ENCODE data around the gene PANK4.
"Not testable (repeated sequence)": the region's sequence is repeated elsewhere in the genome, so short reads cannot be mapped to it uniquely, and the experiment has no call there.

PANK4 gene

DNA sequence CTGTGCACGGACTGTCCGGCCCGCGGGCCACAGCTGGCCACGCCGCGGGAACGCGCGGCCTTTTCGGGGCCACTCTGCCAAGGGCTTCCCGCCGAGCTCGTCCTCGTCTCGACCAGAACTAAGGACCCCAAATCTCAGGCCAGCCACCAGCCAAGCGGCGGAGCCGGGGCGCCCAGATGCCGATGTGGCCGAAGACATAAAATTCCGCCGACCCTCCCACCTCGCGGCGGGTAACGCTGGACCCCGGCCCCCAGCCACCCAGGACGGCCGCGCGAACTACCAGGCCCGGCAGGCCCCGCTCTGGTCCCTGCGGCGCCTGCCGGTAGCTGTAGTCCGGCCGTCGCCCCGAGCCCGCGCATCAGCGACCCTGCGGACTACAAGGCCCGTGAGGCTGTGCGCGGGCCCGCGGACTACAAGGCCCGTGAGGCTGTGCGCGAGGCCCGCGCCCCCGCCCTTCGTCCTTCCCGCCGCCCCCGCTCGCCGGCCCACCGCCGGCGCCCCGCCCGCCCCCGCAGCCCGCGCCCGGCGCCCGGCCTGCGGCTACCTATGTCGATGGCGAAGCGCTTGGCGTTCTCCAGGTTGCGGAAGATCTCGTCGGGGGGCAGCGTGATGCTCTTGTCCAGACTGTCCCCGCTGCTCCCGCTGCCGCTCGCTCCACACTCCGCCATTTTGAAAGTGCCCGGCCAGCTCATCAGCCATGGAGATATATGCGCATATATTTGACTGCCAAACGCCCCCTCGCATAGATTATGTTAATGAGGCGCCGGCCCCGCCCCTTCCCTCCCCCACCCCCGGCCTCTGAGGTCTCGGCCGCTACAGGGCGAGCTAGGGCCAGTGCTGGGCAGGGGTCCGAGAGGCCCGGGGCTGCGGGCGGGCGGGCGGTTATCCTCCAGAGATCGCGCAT is at the start of gene PANK4:
Gene PANK4 (minus strand): TSS at position 677 of the 904 bp plus-strand sequence. CDS start 9 bp downstream, at position 668.
- H3K27me3 Mint-ChIP-seq = peaks cover 9% of the 10 kb centered on the region
- H3K4me1 Mint-ChIP-seq = peaks cover 44% of the 10 kb centered on the region

GRCh38 chr1:2574350-2574749 is 48.0 kb upstream of the PANK4 start:
- no peak for ATAC-seq
- Mint-ChIP-seq H3K27me3 (no peaks in the 10 kb centered on the region), H3K4me3 (no peak overlapping the region), H3K27ac (no peak overlapping the region), H3K36me3 (ENCODE audit: low read depth) (peaks cover 11% of the 10 kb centered on the region), H3K4me1 (peaks cover 48% of the 10 kb centered on the region), H3K9me3 (peaks cover 20% of the 10 kb centered on the region)
- DNase-seq = no peak

More for the DNA sequence above, at the start of gene PANK4:
- H3K4me3 Mint-ChIP-seq = peak within 1 kb of the TSS; percentile 83
- peaks cover under 1% of the 10 kb centered on the region for H3K36me3 Mint-ChIP-seq (ENCODE audit: low read depth)
- DNase-seq (peak; percentile 89), ATAC-seq (peak; percentile 90)
- H3K9me3 Mint-ChIP-seq = no peaks in the 10 kb centered on the region
- H3K27ac Mint-ChIP-seq = peak within 1 kb of the TSS; percentile 84

DNA sequence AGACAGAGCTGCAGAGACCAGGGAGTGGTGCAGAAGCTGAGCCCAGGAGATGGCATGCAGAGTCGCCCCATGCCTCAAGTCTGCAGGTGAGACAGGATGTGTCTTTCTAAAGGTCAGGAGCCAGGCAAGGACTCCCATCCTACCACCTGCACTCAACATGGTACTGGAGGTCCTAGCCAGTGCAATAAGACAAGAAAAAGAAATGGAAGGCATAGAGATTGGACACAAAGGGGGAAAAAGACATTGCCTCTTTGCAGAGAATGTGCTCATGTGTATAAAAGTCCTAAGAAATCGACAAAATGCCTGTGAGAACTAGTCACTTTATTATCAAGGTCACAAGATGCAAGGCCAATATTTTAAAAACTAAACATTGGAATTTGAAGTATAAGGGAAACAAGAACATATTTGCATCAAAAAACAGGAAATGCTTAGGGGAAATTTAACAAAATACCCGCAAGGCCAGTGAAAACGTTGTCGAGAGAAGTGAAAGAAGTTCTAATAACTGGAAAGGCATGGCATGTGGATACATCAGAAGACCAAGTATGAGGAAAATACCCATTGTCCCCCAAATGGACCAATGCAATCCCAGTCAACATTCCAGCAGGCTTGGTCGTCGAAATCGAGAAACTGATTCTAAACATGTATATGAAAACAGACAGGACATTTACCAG is 47.0 kb upstream of the PANK4 start:
- no peak for DNase-seq
- peaks cover 20% of the 10 kb centered on the region for H3K9me3 Mint-ChIP-seq
- no peak overlapping the region for H3K4me3 Mint-ChIP-seq
- peaks cover 40% of the 10 kb centered on the region for H3K4me1 Mint-ChIP-seq
- peaks cover 9% of the 10 kb centered on the region for H3K36me3 Mint-ChIP-seq (ENCODE audit: low read depth)
- H3K27ac Mint-ChIP-seq = no peak overlapping the region
- no peaks in the 10 kb centered on the region for H3K27me3 Mint-ChIP-seq
- no peak for ATAC-seq

DNA sequence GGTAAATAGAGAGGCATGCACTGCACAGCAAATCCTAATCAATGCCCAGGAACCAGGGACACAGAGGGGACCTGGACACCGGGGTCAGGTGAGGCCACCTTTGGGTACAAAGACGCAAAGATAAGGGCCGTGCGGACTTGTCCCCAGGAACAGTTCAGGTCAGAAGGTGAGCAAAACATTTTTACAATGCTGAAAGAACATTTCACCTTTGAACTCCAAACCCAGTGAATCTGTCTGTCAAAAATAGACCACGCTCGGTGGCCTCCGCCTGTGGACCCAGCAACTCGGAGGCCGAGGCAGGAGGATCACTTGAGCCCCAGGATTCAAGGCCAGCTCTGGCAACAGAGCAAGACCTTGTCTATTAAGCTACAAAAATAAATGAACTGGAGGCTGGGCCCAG is 45.0 kb upstream of the PANK4 start:
- Mint-ChIP-seq H3K27me3 (no peaks in the 10 kb centered on the region), H3K4me3 (no peak overlapping the region), H3K27ac (no peak overlapping the region), H3K9me3 (peaks cover 20% of the 10 kb centered on the region), H3K4me1 (peaks cover 22% of the 10 kb centered on the region), H3K36me3 (ENCODE audit: low read depth) (peaks cover 9% of the 10 kb centered on the region)
- no peak for DNase-seq
- ATAC-seq = no peak

DNA sequence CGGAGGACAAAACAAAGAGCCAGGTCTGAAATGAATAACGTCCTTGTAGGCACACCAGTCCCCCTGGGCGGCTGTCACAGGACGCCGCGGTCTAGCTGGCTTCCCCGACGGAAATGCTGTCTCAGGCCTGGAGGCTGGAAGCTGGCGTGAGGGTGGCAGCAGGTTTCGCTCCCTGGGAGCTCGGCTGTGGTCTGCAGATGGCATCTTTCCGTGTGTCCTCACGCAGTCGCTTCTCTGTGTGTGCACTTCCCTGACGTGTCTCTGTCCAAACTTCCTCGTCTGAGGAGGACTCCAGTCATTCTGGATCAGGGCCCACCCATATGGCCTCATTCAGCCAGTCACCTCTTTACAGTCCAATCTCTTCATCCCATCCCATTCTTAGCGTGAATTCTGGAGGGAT is 43.9 kb upstream of the PANK4 start:
- no peak overlapping the region for H3K27ac Mint-ChIP-seq
- peaks cover 17% of the 10 kb centered on the region for H3K4me1 Mint-ChIP-seq
- H3K36me3 Mint-ChIP-seq (ENCODE audit: low read depth) = peaks cover 9% of the 10 kb centered on the region
- DNase-seq (no peak), ATAC-seq (no peak)
- H3K27me3 Mint-ChIP-seq = no peaks in the 10 kb centered on the region
- no peak overlapping the region for H3K4me3 Mint-ChIP-seq
- peaks cover 20% of the 10 kb centered on the region for H3K9me3 Mint-ChIP-seq

GRCh38 chr1:2569703-2570102 is 43.3 kb upstream of the PANK4 start:
- Mint-ChIP-seq H3K9me3 (peaks cover 20% of the 10 kb centered on the region), H3K4me1 (peaks cover 17% of the 10 kb centered on the region)
- not testable (repeated sequence) for DNase-seq; H3K27ac Mint-ChIP-seq; ATAC-seq; H3K4me3 Mint-ChIP-seq; H3K27me3 Mint-ChIP-seq; H3K36me3 Mint-ChIP-seq (ENCODE audit: low read depth)

DNA sequence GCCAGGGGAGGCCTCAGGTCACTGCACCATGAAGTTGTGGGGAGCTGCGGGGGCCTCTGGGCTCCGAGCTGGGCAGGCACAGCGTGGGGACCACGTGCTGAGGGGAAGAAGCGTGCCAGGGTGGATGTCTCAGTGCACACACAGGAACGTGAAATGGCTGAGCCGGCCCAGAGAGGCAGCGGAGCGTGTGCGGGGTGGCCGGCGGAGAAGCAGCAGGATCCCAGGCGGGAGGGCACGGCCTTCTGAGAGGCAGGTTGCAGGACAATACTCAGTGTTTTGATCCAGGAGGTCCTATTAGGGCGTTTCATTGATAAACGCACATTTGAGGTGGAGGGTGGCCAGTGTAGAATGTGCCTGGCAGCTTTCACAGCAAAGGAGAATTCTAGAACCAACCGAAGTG is 42.7 kb upstream of the PANK4 start:
- ATAC-seq (no peak), DNase-seq (no peak)
- peaks cover 6% of the 10 kb centered on the region for H3K36me3 Mint-ChIP-seq (ENCODE audit: low read depth)
- no peaks in the 10 kb centered on the region for H3K27me3 Mint-ChIP-seq
- H3K4me3 Mint-ChIP-seq = no peak overlapping the region
- peaks cover 17% of the 10 kb centered on the region for H3K9me3 Mint-ChIP-seq
- peaks cover 13% of the 10 kb centered on the region for H3K4me1 Mint-ChIP-seq
- no peak overlapping the region for H3K27ac Mint-ChIP-seq

DNA sequence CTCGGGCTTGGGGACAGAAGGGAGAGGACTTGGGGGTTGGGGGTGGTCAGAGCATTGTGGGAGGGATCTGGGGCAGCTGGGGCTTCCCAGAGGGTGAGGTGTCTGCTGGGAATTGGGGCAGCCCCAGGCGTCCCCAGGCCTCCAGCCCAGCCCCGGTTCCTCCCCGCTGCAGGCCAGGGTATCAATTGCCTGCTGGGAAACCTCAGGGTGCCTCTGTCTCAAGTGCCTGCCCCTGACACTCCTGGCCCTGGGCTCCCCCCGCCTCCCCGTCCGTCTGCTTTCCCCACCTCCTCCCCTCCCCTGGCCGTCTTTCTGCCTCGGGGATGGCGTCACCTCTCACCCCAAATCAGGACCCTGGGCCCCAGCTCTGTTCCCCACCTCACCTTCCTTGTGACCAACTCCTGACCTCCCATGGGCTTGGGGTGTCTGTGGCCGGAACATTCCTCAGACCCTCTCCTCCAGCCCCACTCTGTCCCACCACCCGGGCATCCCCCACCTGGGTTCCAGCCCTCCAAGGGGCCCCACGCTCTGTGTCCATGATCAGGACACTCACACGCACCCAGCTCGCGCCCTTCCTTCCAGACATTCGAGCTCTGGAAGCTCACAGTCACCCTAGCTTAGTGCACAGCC is 41.9 kb upstream of the PANK4 start:
- not testable (repeated sequence) for H3K9me3 Mint-ChIP-seq; H3K27ac Mint-ChIP-seq; H3K4me1 Mint-ChIP-seq; DNase-seq; H3K4me3 Mint-ChIP-seq; ATAC-seq; H3K36me3 Mint-ChIP-seq (ENCODE audit: low read depth); H3K27me3 Mint-ChIP-seq

DNA sequence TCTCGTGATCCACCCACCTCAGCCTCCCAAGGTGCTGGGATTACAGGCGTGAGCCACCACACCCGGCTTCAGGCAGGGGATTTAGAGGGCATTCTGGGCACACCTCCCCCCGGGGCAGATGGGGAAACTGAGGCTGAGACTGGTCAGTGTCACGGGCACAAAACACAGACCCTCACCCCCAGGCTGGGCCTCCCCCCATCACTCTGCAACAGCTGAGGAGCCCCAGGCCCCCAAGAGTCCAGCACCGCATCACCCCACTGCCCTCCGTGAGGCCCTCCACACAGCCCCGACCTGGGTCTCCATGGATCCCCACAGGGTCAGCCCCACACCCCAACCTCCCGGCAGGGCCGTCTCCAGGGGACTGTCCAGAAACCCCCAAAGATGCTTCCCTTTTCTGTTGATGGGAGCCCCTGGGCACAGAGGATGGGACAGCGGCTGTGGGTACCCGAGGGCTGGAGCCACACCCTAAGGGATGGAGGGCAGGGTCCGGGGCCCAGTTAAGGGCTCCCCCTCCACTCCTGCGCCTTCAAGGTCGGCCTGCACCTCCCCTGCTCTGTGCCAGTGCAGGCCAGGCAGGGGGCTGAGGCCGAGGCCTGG is 40.8 kb upstream of the PANK4 start:
- H3K27ac Mint-ChIP-seq = no peak overlapping the region
- no peak for ATAC-seq
- no peaks in the 10 kb centered on the region for H3K4me1 Mint-ChIP-seq
- no peak overlapping the region for H3K4me3 Mint-ChIP-seq
- H3K27me3 Mint-ChIP-seq = no peaks in the 10 kb centered on the region
- no peaks in the 10 kb centered on the region for H3K36me3 Mint-ChIP-seq (ENCODE audit: low read depth)
- no peaks in the 10 kb centered on the region for H3K9me3 Mint-ChIP-seq
- no peak for DNase-seq

- no peaks in the 10 kb centered on the region for H3K9me3 Mint-ChIP-seq
- peaks cover under 1% of the 10 kb centered on the region for H3K4me1 Mint-ChIP-seq
- H3K36me3 Mint-ChIP-seq (ENCODE audit: low read depth) = no peaks in the 10 kb centered on the region
- no peaks in the 10 kb centered on the region for H3K27me3 Mint-ChIP-seq
- no peak overlapping the region for H3K27ac Mint-ChIP-seq
- no peak for ATAC-seq
- no peak overlapping the region for H3K4me3 Mint-ChIP-seq
- DNase-seq = no peak
Measured at GRCh38 chr1:2566101-2567045, 40.0 kb upstream of the PANK4 start.

- Mint-ChIP-seq H3K4me1 (peaks cover 3% of the 10 kb centered on the region), H3K36me3 (ENCODE audit: low read depth) (no peaks in the 10 kb centered on the region), H3K9me3 (no peaks in the 10 kb centered on the region), H3K27ac (peak overlapping the region; percentile 19), H3K4me3 (no peak overlapping the region), H3K27me3 (no peaks in the 10 kb centered on the region)
- ATAC-seq = no peak
- no peak for DNase-seq
Measured at GRCh38 chr1:2564815-2565374, 38.5 kb upstream of the PANK4 start.

DNA sequence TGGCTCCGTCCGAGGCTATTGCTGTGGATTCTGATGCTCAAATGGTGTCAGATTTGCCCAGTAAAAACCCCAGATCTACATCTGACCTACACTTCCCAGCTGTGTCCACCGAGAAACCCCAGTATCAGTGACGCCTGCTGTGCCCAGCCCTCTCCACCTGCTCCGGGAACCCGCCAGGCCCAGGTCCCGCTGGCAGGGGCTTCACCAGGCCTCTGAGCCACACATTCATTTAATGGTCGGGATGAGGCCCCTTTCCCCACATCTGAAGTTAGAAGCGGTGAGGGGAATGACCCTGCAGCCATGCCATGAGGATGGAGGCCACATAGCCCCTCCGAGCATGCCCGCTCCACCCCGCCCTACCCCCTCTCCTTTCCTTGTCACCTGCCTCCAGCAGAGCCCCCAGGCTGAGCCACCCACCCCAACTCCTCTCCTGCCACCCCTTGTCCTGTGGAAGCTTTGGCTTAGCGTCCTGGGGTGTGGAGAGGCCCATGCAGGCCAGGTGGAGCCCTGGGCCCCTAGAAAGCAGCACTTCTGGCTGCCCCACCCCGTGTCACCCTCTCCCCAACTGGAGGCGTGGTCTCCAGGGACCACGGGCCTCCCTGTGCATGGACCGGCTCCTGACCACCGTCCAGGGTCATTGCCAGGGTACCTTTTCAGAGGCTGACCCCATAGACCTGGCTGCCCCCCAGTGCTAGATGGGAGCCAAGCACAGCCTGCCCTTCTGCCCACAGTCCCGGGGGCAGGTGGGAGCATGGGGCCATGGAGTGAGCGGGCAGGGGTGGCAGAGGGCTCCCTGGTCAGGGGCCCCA is 37.8 kb upstream of the PANK4 start:
- no peak for ATAC-seq
- Mint-ChIP-seq H3K9me3 (no peaks in the 10 kb centered on the region), H3K27ac (no peak overlapping the region), H3K4me3 (no peak overlapping the region), H3K36me3 (ENCODE audit: low read depth) (no peaks in the 10 kb centered on the region), H3K27me3 (no peaks in the 10 kb centered on the region), H3K4me1 (peaks cover 6% of the 10 kb centered on the region)
- DNase-seq = no peak

DNA sequence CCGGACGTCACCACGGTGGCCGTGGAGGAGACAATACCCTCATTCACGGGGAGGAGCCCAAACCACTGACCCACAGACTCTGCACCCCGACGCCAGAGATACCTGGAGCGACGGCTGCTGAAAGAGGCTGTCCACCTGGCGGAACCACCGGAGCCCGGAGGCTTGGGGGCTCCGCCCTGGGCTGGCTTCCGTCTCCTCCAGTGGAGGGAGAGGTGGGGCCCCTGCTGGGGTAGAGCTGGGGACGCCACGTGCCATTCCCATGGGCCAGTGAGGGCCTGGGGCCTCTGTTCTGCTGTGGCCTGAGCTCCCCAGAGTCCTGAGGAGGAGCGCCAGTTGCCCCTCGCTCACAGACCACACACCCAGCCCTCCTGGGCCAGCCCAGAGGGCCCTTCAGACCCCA is 36.8 kb upstream of the PANK4 start:
- Mint-ChIP-seq H3K4me1 (peaks cover 10% of the 10 kb centered on the region), H3K27ac (no peak overlapping the region), H3K9me3 (no peaks in the 10 kb centered on the region), H3K4me3 (no peak overlapping the region), H3K27me3 (no peaks in the 10 kb centered on the region), H3K36me3 (ENCODE audit: low read depth) (no peaks in the 10 kb centered on the region)
- ATAC-seq (no peak), DNase-seq (no peak)

Data from activated naive CD8-positive, alpha-beta T cell treated with anti-CD3 and anti-CD28 coated beads, Interleukin-2, amount 50 U/mL, for 24 hours (primary cell).